ENCODE data around the gene FAM78B.

FAM78B gene

GRCh38 chr1:166062421-166063070, 104.3 kb downstream of the FAM78B start:
- no peak for TF ChIP-seq CTCF (conservative IDR thresholded peaks at IDR 0.05; ENCODE audit: control insufficient read depth, insufficient read depth, low read depth, low read length)
- no peak for DNase-seq (ENCODE audit: low read depth)
- H3K4me3 ChIP-seq (ENCODE audit: control insufficient read depth, low read depth, low read length), result no peak overlapping the region

- TF ChIP-seq CTCF (conservative IDR thresholded peaks at IDR 0.05; ENCODE audit: control insufficient read depth, insufficient read depth, low read depth, low read length), result no peak
- H3K4me3 ChIP-seq (ENCODE audit: control insufficient read depth, low read depth, low read length), result no peak overlapping the region
- DNase-seq (ENCODE audit: low read depth), result no peak
Measured at GRCh38 chr1:166057650-166058049, 109.2 kb downstream of the FAM78B start.

- no peak for TF ChIP-seq CTCF (conservative IDR thresholded peaks at IDR 0.05; ENCODE audit: control insufficient read depth, insufficient read depth, low read depth, low read length)
- no peak overlapping the region for H3K4me3 ChIP-seq (ENCODE audit: control insufficient read depth, low read depth, low read length)
Measured at GRCh38 chr1:166053395-166053794, 113.4 kb downstream of the FAM78B start.

GRCh38 chr1:166040202-166040997, 126.4 kb downstream of the FAM78B start:
- no peak for DNase-seq (ENCODE audit: low read depth)
- no peak overlapping the region for H3K4me3 ChIP-seq (ENCODE audit: control insufficient read depth, low read depth, low read length)
- TF ChIP-seq CTCF (conservative IDR thresholded peaks at IDR 0.05; ENCODE audit: control insufficient read depth, insufficient read depth, low read depth, low read length), result no peak

More at GRCh38 chr1:166053395-166053794, 113.4 kb downstream of the FAM78B start:
- no peak for DNase-seq (ENCODE audit: low read depth)

- no peak for TF ChIP-seq CTCF (conservative IDR thresholded peaks at IDR 0.05; ENCODE audit: control insufficient read depth, insufficient read depth, low read depth, low read length)
- DNase-seq (ENCODE audit: low read depth), result no peak
- H3K4me3 ChIP-seq (ENCODE audit: control insufficient read depth, low read depth, low read length), result no peak overlapping the region
Measured at GRCh38 chr1:166039436-166040201, 127.2 kb downstream of the FAM78B start.

- TF ChIP-seq CTCF (conservative IDR thresholded peaks at IDR 0.05; ENCODE audit: control insufficient read depth, insufficient read depth, low read depth, low read length), result no peak
- H3K4me3 ChIP-seq (ENCODE audit: control insufficient read depth, low read depth, low read length), result no peak overlapping the region
- no peak for DNase-seq (ENCODE audit: low read depth)
Measured at GRCh38 chr1:166036092-166036491, 130.7 kb downstream of the FAM78B start.
